Esophagus muscularis mucosa (tissue), 4 donors: ENCODE measurements around the gene MTM1. TPM values are rescaled to one million over a fixed set of nuclear protein-coding genes. Genes with fewer than 3 reads are reported as not detected.

ENCODE experiments used
- DNase-seq: peaks from one replicate; pipeline ENCODE4 v3.0.0-alpha.2; 2017; ENCODE audit errors: extremely low spot score
- H3K27ac ChIP-seq, 4 donors: fragments of 200-600 bp; sonication (generic); replicated peaks in 1 of 4; 1 replicate in 3 of 4; 2 replicates in 1 of 4; pipeline ENCODE4 v1.5.1; 2016 to 2019; ENCODE audit warnings: mild to moderate bottlenecking in 1 of 4
- H3K27me3 ChIP-seq, 4 donors: fragments of 200-600 bp; sonication (generic); one replicate each; pipeline versions ENCODE4 v1.5.1 to v1.6.0; 2016 to 2019
- H3K36me3 ChIP-seq, 4 donors: fragments of 200-600 bp; sonication (generic); one replicate each; pipeline ENCODE4 v1.5.1; 2016 to 2019
- H3K4me1 ChIP-seq, 4 donors: fragments of 200-600 bp; sonication (generic); one replicate each; pipeline ENCODE4 v1.5.1; 2016 to 2019
- H3K4me3 ChIP-seq, 4 donors: fragments of 200-600 bp; sonication (generic); 1 replicate in 2 of 4; 2 replicates in 2 of 4; pipeline ENCODE4 v1.5.1; 2016 to 2019; ENCODE audit warnings: mild to moderate bottlenecking in 4 of 4, moderate library complexity in 1 of 4
- H3K9me3 ChIP-seq, 4 donors: fragments of 200-600 bp; sonication (generic); 1 replicate in 3 of 4; 2 replicates in 1 of 4; pipeline ENCODE4 v1.5.1; 2016 to 2019
- CTCF ChIP-seq, 3 experiments: fragments of 200-600 bp in 2 of 3; fragments of 450-650 bp in 1 of 3; sonication (generic) in 2 of 3; IDR thresholded peaks; one replicate each; pipeline ENCODE4 v1.5.1; 2017 to 2019; ENCODE audit warnings: antibody characterized with exemption in 3 of 3, mild to moderate bottlenecking in 2 of 3, moderate library complexity in 1 of 3
- EP300 ChIP-seq: sonication (generic); formaldehyde crosslinking; IDR thresholded peaks from one replicate; pipeline ENCODE4 v1.6.1; 2017; ENCODE audit warnings: antibody characterized with exemption
- POLR2A ChIP-seq: fragments of 450-650 bp; IDR thresholded peaks from one replicate; pipeline ENCODE4 v1.6.1; 2017; ENCODE audit warnings: antibody characterized with exemption, moderate library complexity, mild to moderate bottlenecking, low read depth
- POLR2AphosphoS5 ChIP-seq, 2 donors: sonication (generic); formaldehyde crosslinking; IDR thresholded peaks; one replicate each; pipeline ENCODE4 v1.6.1; 2017; ENCODE audit warnings: antibody characterized with exemption in 2 of 2
- WGBS: methylation state at CpG from one replicate; pipeline ENCODE4 v1.1.5; 2018; 5-methylcytosine and 5-hydroxymethylcytosine counted together
- intact Hi-C: fragments of 100-400 bp; cut with DNase I; formaldehyde crosslinking; loops from one replicate; pipeline ENCODE4 v1.15.1; 2023
- total RNA-seq, 4 donors: library from RNA; depleted of rRNA; stranded (reverse); fragments of >200 nt; gene quantifications; one replicate each; pipeline versions ENCODE4 v1.1.0 to v1.2.1, GENCODE V29; 2016

MTM1 gene
- total RNA-seq, 4 donors from 2014 or later, result 7.9 to 15.5 (median 11.4) TPM

DNA sequence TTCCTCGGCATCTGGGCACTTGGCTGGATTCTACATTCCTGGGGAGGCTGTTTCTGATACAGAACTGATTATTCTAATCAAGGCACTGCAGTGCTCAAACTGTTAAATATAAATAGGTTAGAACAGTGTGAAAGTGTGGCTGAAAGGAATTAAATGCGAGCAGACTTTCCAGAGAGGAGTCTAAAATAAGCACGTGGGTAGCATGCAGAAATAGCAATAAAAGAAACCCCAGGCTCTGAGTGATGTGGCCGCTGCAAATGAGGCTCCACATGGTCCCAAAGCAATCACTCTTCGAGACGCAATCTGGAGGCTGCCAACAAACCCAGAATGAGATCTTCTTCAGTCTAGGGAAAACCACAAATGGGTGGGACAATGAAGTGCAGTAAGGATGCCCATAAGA lies 30.6 kb upstream of the MTM1 start:
- H3K4me1 ChIP-seq, result no peaks in the 10 kb centered on the region
- H3K36me3 ChIP-seq, result no peaks in the 10 kb centered on the region
- H3K27ac ChIP-seq, result no peak overlapping the region
- intact Hi-C loops, result no loop called here
- H3K4me3 ChIP-seq, result no peak overlapping the region
- peaks cover 0 to 15% (median 4%) of the 10 kb centered on the region in 4 donors for H3K9me3 ChIP-seq
- TF ChIP-seq CTCF (IDR thresholded peaks at IDR 0.05), result no peak
- TF ChIP-seq POLR2AphosphoS5 (IDR thresholded peaks at IDR 0.05), result no peak
- no peak for TF ChIP-seq EP300
- WGBS, result 74% methylated on average over 6 of the region's 6 CpGs
- H3K27me3 ChIP-seq, result no peaks in the 10 kb centered on the region
- DNase-seq, result no peak

DNA sequence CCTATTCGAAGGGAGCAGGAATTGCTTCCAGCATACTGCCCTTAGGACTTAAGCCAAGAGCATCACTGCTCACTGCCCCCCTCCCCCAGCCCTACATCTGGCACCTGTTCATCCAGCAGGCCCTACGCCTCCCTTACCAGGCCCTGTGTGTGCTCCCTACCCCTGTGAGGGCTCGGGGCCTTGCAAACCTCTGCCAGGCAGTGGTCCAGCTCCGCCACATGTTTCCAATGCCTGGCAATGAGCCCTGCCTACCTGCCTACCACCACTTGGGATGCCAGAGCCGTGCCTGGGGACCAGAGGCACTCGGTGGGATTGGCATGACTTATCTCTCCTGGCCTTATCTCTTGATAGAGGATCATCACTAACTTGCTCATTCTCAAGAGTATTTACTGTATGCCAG lies 27.5 kb upstream of the MTM1 start:
- Histone ChIP-seq H3K9me3 (peaks cover 0 to 15% (median 4%) of the 10 kb centered on the region in 4 donors), H3K27me3 (no peaks in the 10 kb centered on the region)
- intact Hi-C loops, result no loop called here

GRCh38 chrX:150542846-150543229 lies 25.6 kb upstream of the MTM1 start:
- no peaks in the 10 kb centered on the region for H3K27me3 ChIP-seq

More for the DNA sequence above, 27.5 kb upstream of the MTM1 start:
- peaks cover 0 to 3% (median under 1%) of the 10 kb centered on the region in 4 donors for H3K4me1 ChIP-seq
- no peak for DNase-seq
- H3K27ac ChIP-seq, result no peak overlapping the region
- H3K4me3 ChIP-seq, result no peak overlapping the region
- no peak for TF ChIP-seq POLR2AphosphoS5 (IDR thresholded peaks at IDR 0.05)
- no peak for TF ChIP-seq EP300
- TF ChIP-seq CTCF (IDR thresholded peaks at IDR 0.05), result no peak
- no peak for TF ChIP-seq POLR2A
- H3K36me3 ChIP-seq, result no peaks in the 10 kb centered on the region
- 73% methylated on average over 6 of the region's 6 CpGs for WGBS

GRCh38 chrX:150543230-150544155 lies 24.9 kb upstream of the MTM1 start:
- no peak for DNase-seq
- WGBS, result 76% methylated on average over 13 of the region's 13 CpGs
- Histone ChIP-seq H3K4me1 (peaks cover 14 to 22% (median 18%) of the 10 kb centered on the region in 4 donors), H3K27me3 (no peaks in the 10 kb centered on the region), H3K36me3 (no peaks in the 10 kb centered on the region), H3K9me3 (no peaks in the 10 kb centered on the region), H3K4me3 (no peak overlapping the region), H3K27ac (no peak overlapping the region)
- no peak for TF ChIP-seq CTCF (IDR thresholded peaks at IDR 0.05)
- no peak for TF ChIP-seq POLR2A
- no peak for TF ChIP-seq POLR2AphosphoS5 (IDR thresholded peaks at IDR 0.05)
- no peak for TF ChIP-seq EP300
- intact Hi-C loops, result no loop called here

More at GRCh38 chrX:150542846-150543229, 25.6 kb upstream of the MTM1 start:
- H3K4me1 ChIP-seq, result peaks cover 7 to 17% (median 16%) of the 10 kb centered on the region in 4 donors
- 96% methylated on average over 4 of the region's 4 CpGs for WGBS
- H3K36me3 ChIP-seq, result no peaks in the 10 kb centered on the region
- no peak for DNase-seq
- H3K27ac ChIP-seq, result no peak overlapping the region
- no peaks in the 10 kb centered on the region for H3K9me3 ChIP-seq
- no peak overlapping the region for H3K4me3 ChIP-seq
- TF ChIP-seq POLR2A, result no peak
- no peak for TF ChIP-seq POLR2AphosphoS5 (IDR thresholded peaks at IDR 0.05)
- TF ChIP-seq CTCF (IDR thresholded peaks at IDR 0.05), result no peak
- no peak for TF ChIP-seq EP300
- intact Hi-C loops, result no loop called here
